Adrenal gland (tissue), 12 donors: Measurements from ENCODE around the gene TPP2. TPM values are rescaled to one million over a fixed set of nuclear protein-coding genes. Genes with fewer than 3 reads are reported as not detected.

Experiments
- DNase-seq, 7 donors: peaks; one replicate each; pipeline ENCODE4 v3.0.0-alpha.2; 2019 to 2020
- H3K27ac ChIP-seq, 5 donors: fragments of 200-600 bp; sonication (generic) in 4 of 5; 1 replicate in 3 of 5; 2 replicates in 2 of 5; pipeline versions ENCODE4 v1.5.1 to v1.8.0; 2016 to 2020; ENCODE audit warnings: mild to moderate bottlenecking in 1 of 5
- H3K27me3 ChIP-seq: fragments of 200-600 bp; 2 replicates; pipeline ENCODE4 v1.8.0; 2021
- H3K36me3 ChIP-seq, 2 donors: fragments of 200-600 bp; replicated peaks in 1 of 2; 1 replicate in 1 of 2; 2 replicates in 1 of 2; pipeline versions ENCODE4 v1.5.1 to v1.8.0; 2018 to 2022
- H3K4me1 ChIP-seq, 2 donors: fragments of 200-600 bp; replicated peaks in 1 of 2; 1 replicate in 1 of 2; 2 replicates in 1 of 2; pipeline versions ENCODE4 v1.5.1 to v1.8.0; 2018 to 2021
- H3K4me3 ChIP-seq, 4 donors: fragments of 200-600 bp; sonication (generic) in 3 of 4; one replicate each; pipeline ENCODE4 v1.5.1; 2016 to 2018
- H3K9me3 ChIP-seq, 3 donors: fragments of 200-600 bp; sonication (generic) in 1 of 3; replicated peaks in 1 of 3; 1 replicate in 2 of 3; 2 replicates in 1 of 3; pipeline versions ENCODE4 v1.5.1 to v1.8.0; 2016 to 2021
- POLR2A ChIP-seq, 2 donors: fragments of 450-650 bp; IDR thresholded peaks; one replicate each; pipeline ENCODE4 v1.6.1; 2017; ENCODE audit warnings: antibody characterized with exemption in 2 of 2, mild to moderate bottlenecking in 2 of 2, moderate library complexity in 1 of 2
- WGBS, 4 donors: extraction: QIAGEN DNeasy Blood & Tissue Kit in 2 of 4; methylation state at CpG; one replicate each; pipeline versions ENCODE4 v1.1.5 to v1.1.7; 2013 to 2017; 5-methylcytosine and 5-hydroxymethylcytosine counted together
- intact Hi-C, 2 donors: fragments of 100-400 bp; cut with DNase I; formaldehyde crosslinking; loops; one replicate each; pipeline versions ENCODE4 v1.14.1 to v1.15.0; 2022 to 2023
- polyA plus RNA-seq, 3 donors: library from polyadenylated mRNA; stranded (reverse); fragments of 200-250 nt in 2 of 3; fragments of 350-450 nt in 1 of 3; fragmentation: Illumina TruSeq in 1 of 3; extraction: RNeasy Lipid Tissue Mini Kit (QIAGEN cat#74804) in 1 of 3; gene quantifications; one replicate each; pipeline ENCODE4 v1.2.3, GENCODE V29; 2013 to 2014
- total RNA-seq, 9 donors: library from RNA; depleted of rRNA in 4 of 9; stranded (reverse); fragments of >200 nt in 4 of 9; fragments of 120-200 nt in 1 of 9; fragmentation: NEBNext Ultra II Directional in 1 of 9; extraction: Animal tissue kit (Norgen Biotek cat#: 25700) in 1 of 9; gene quantifications; one replicate each; pipeline versions ENCODE4 v1.1.0 to v1.2.4, GENCODE V29; 2013 to 2023
- TF ChIP-seq, protein P1 (sequence below), 6 experiments: fragments of 450-650 bp in 4 of 6; fragments of 200-600 bp in 2 of 6; sonication (generic) in 1 of 6; IDR thresholded peaks; 1 replicate in 5 of 6; 2 replicates in 1 of 6; pipeline versions ENCODE4 v1.5.1 to v1.8.0; 2016 to 2021; ENCODE audit warnings: antibody characterized with exemption in 6 of 6, mild to moderate bottlenecking in 2 of 6, moderate library complexity in 1 of 6
- donor health status: healthy with polysubstance abuse.
- donor health status: Bipolar disorder and iron deficiency.
- donor health status: DM: yes; HTN: yes; CAD: no.
- donor health status: DM: no; HTN: no; CAD: no.
- donor health status: DM: no; HTN: no; CAD: no.
- donor health status: DM: yes; HTN: yes; CAD: no.

Gene TPP2
- total and polyA plus RNA-seq, 12 donors = 13.8 to 50.6 (median 25.7) TPM

DNA sequence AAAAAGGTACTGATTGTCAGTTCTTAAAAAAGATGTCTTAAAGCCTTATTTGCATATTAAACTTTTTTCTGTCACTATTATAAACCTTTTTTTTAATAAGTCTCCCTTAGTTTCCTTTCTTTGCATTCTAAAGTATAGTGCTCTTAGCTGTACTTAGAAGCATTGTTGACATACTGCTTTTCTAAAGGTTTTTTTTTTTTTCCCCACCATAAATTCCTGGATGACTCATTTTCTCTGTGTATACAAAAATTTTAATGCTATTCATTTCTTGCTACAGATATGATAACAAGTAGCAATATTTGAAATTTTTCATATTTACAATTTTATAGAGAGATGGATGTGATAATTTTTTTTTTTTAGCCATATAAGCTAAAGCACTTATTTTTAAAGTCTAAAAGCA, 54.6 kb downstream of the TPP2 start:
- Histone ChIP-seq H3K36me3 (peaks cover 0 to 22% of the 10 kb centered on the region in 2 donors), H3K4me1 (no peaks in the 10 kb centered on the region), H3K9me3 (no peaks in the 10 kb centered on the region), H3K27ac (no peak overlapping the region), H3K4me3 (no peak overlapping the region), H3K27me3 (no peaks in the 10 kb centered on the region)
- no peak for TF ChIP-seq POLR2A (IDR thresholded peaks at IDR 0.05)
- TF ChIP-seq, protein P1, sequence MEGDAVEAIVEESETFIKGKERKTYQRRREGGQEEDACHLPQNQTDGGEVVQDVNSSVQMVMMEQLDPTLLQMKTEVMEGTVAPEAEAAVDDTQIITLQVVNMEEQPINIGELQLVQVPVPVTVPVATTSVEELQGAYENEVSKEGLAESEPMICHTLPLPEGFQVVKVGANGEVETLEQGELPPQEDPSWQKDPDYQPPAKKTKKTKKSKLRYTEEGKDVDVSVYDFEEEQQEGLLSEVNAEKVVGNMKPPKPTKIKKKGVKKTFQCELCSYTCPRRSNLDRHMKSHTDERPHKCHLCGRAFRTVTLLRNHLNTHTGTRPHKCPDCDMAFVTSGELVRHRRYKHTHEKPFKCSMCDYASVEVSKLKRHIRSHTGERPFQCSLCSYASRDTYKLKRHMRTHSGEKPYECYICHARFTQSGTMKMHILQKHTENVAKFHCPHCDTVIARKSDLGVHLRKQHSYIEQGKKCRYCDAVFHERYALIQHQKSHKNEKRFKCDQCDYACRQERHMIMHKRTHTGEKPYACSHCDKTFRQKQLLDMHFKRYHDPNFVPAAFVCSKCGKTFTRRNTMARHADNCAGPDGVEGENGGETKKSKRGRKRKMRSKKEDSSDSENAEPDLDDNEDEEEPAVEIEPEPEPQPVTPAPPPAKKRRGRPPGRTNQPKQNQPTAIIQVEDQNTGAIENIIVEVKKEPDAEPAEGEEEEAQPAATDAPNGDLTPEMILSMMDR (IDR thresholded peaks at IDR 0.05) = no peak
- DNase-seq = no peak
- intact Hi-C loops = no loop called here

DNA sequence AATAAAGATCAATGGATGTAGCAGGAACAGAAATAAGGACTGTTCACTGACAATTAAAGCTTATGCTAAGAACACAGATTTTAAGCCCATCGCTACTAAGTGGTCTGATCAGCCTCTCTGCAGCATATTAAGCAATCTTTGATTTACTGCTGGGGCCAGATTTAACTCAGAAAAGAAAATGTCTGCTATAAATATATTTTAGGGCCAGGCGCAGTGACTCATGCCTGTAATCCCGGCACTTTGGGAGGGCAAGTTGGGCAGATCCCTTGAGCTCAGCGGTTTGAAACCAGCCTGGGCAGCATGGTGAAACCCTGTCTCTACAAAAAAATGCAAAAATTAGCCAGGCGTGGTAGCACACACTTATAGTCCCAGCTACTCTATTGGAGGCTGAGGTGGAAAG, 55.1 kb downstream of the TPP2 start:
- no peaks in the 10 kb centered on the region for H3K27me3 ChIP-seq
- H3K27ac ChIP-seq = no peak overlapping the region
- intact Hi-C loops = no loop called here
- peaks cover 0 to 22% of the 10 kb centered on the region in 2 donors for H3K36me3 ChIP-seq
- WGBS, 4 donors = 82 to 90% (median 87%) methylated on average over 5 of the region's 5 CpGs
- TF ChIP-seq, protein P1 (IDR thresholded peaks at IDR 0.05) = no peak
- no peak for TF ChIP-seq POLR2A (IDR thresholded peaks at IDR 0.05)
- no peak overlapping the region for H3K4me3 ChIP-seq
- no peaks in the 10 kb centered on the region for H3K9me3 ChIP-seq
- DNase-seq = no peak
- no peaks in the 10 kb centered on the region for H3K4me1 ChIP-seq

DNA sequence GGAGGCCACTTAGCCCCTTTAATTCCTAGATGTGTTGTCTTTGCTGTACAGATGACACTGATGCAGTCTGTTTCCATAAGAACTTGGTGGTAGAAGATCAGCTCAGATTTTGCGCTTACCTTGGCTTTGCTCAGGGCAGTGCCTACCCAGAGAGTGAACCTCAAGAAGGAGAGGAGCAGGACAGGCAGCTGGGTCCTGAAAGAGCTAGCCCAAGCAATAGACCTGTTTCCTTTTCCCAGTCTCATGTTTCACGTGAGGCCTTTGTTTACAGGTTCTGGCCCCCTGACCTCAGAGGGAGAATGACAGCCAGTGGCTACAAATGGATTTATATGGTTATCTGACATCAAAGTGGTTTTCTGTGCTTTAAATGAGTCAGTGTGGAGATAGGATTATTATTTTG, 58.0 kb downstream of the TPP2 start:
- Histone ChIP-seq H3K36me3 (peaks cover 0 to 18% of the 10 kb centered on the region in 2 donors), H3K4me3 (no peak overlapping the region), H3K27me3 (no peaks in the 10 kb centered on the region), H3K4me1 (no peaks in the 10 kb centered on the region), H3K9me3 (no peaks in the 10 kb centered on the region), H3K27ac (no peak overlapping the region)
- 46 to 74% (median 63%) methylated on average over 2 of the region's 2 CpGs for WGBS, 4 donors
- intact Hi-C loops = no loop called here
- no peak for TF ChIP-seq POLR2A (IDR thresholded peaks at IDR 0.05)
- TF ChIP-seq, protein P1 (IDR thresholded peaks at IDR 0.05) = no peak
- DNase-seq = no peak

DNA sequence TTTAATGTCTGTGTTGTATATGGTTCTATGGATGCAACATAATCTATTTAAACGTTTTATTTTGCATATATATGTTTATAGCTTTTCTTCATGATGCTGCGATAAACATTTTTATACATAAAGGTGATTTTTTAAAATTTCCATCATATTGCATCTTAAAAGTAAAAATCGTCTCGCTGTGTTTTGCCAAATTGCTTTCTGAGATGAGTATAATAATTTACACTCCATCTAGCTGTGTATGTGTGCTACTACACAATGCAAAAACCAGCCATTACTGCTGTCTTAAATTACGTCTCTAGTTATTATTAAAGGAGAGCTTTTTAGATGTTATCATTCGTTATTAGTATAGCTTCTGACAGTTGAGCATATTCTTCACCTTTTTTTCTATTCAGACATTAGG, 60.8 kb downstream of the TPP2 start:
- TF ChIP-seq, protein P1 (IDR thresholded peaks at IDR 0.05) = peak in 3 of 6 experiments; percentile 7 to 21 (median 20)
- TF ChIP-seq POLR2A (IDR thresholded peaks at IDR 0.05) = no peak
- Histone ChIP-seq H3K27me3 (no peaks in the 10 kb centered on the region), H3K9me3 (no peaks in the 10 kb centered on the region), H3K4me1 (no peaks in the 10 kb centered on the region), H3K27ac (no peak overlapping the region), H3K4me3 (no peak overlapping the region), H3K36me3 (peaks cover 0 to 11% of the 10 kb centered on the region in 2 donors)
- WGBS, 4 donors = 72 to 83% (median 83%) methylated on average over 6 of the region's 6 CpGs
- DNase-seq = no peak
- intact Hi-C loops = no loop called here
